Mesenchymal stem cell (in vitro differentiated cells and primary cell): Measurements from ENCODE around the gene C16orf86.

Experiments
- DNase-seq: peaks from one replicate; pipeline ENCODE4 v3.0.0-alpha.2; 2013
- H2AFZ ChIP-seq: one replicate; pipeline ENCODE4 v1.6.1; 2013; ENCODE audit warnings: low read depth, mild to moderate bottlenecking, control low read depth, inconsistent platforms, low read length, moderate library complexity
- H2AK5ac ChIP-seq: 2 replicates; pipeline ENCODE4 v1.6.1; 2013; ENCODE audit warnings: low read length, moderate library complexity, mild to moderate bottlenecking, inconsistent platforms; ENCODE audit not compliant: severe bottlenecking
- H2BK120ac ChIP-seq: one replicate; pipeline ENCODE4 v1.6.1; 2013; ENCODE audit warnings: low read depth, mild to moderate bottlenecking, inconsistent platforms, low read length, moderate library complexity
- H2BK12ac ChIP-seq, 2 experiments: one replicate each; pipeline ENCODE4 v1.6.1; 2013; ENCODE audit warnings: inconsistent platforms in 2 of 2, low read length in 2 of 2, mild to moderate bottlenecking in 2 of 2, moderate library complexity in 2 of 2, control low read depth in 1 of 2
- H2BK15ac ChIP-seq: one replicate; pipeline ENCODE4 v1.6.1; 2013; ENCODE audit warnings: mild to moderate bottlenecking, low read depth, inconsistent platforms; ENCODE audit not compliant: poor library complexity, severe bottlenecking
- H2BK5ac ChIP-seq: 2 replicates; pipeline ENCODE4 v1.6.1; 2013; ENCODE audit warnings: low read depth, mild to moderate bottlenecking, low read length, control low read depth, inconsistent platforms; ENCODE audit not compliant: poor library complexity, severe bottlenecking
- H3K14ac ChIP-seq, 2 experiments: one replicate each; pipeline ENCODE4 v1.6.1; 2013; ENCODE audit warnings: inconsistent platforms in 2 of 2, low read length in 2 of 2, control low read depth in 1 of 2, mild to moderate bottlenecking in 1 of 2, moderate library complexity in 1 of 2
- H3K18ac ChIP-seq, 2 experiments: one replicate each; pipeline ENCODE4 v1.6.1; 2013; ENCODE audit warnings: inconsistent platforms in 2 of 2, low read length in 2 of 2, control low read depth in 1 of 2, low read depth in 1 of 2, mild to moderate bottlenecking in 1 of 2
- H3K23ac ChIP-seq, 2 experiments: one replicate each; pipeline ENCODE4 v1.6.1; 2013; ENCODE audit warnings: inconsistent platforms in 2 of 2, low read length in 2 of 2, mild to moderate bottlenecking in 2 of 2, moderate library complexity in 2 of 2, control low read depth in 1 of 2
- H3K27ac ChIP-seq: 2 replicates; pipeline ENCODE4 v1.5.1; 2013; ENCODE audit warnings: mild to moderate bottlenecking, moderate library complexity, low read length, control low read depth, inconsistent platforms; ENCODE audit not compliant: poor library complexity, severe bottlenecking
- H3K27me3 ChIP-seq, 2 experiments: 2 replicates each; pipeline versions ENCODE4 v1.6.1 to v1.7.0; 2013; ENCODE audit warnings: low read length in 2 of 2, mild to moderate bottlenecking in 2 of 2, moderate library complexity in 2 of 2, control low read depth in 1 of 2, inconsistent platforms in 1 of 2; ENCODE audit not compliant: control insufficient read depth in 1 of 2, insufficient read depth in 1 of 2
- H3K36me3 ChIP-seq, 2 experiments: 2 replicates each; pipeline versions ENCODE4 v1.6.1 to v1.7.0; 2013; ENCODE audit warnings: low read length in 2 of 2, control low read depth in 1 of 2, inconsistent platforms in 1 of 2, low read depth in 1 of 2, mild to moderate bottlenecking in 1 of 2; ENCODE audit not compliant: insufficient read depth in 2 of 2, control insufficient read depth in 1 of 2
- H3K4ac ChIP-seq, 2 experiments: one replicate each; pipeline ENCODE4 v1.6.1; 2013; ENCODE audit warnings: inconsistent platforms in 2 of 2, low read length in 2 of 2, mild to moderate bottlenecking in 2 of 2, moderate library complexity in 2 of 2, control low read depth in 1 of 2, low read depth in 1 of 2
- H3K4me1 ChIP-seq: 2 replicates; pipeline ENCODE4 v1.6.1; 2013; ENCODE audit warnings: low read depth, low read length, control low read depth; ENCODE audit not compliant: control insufficient read depth, insufficient read depth
- H3K4me2 ChIP-seq: 2 replicates; pipeline ENCODE4 v1.6.1; 2013; ENCODE audit warnings: low read length, mild to moderate bottlenecking, inconsistent platforms; ENCODE audit not compliant: poor library complexity, severe bottlenecking
- H3K4me3 ChIP-seq, 2 experiments: 2 replicates each; pipeline versions ENCODE4 v1.5.1 to v1.7.0; 2013; ENCODE audit warnings: low read length in 2 of 2, mild to moderate bottlenecking in 2 of 2, control low read depth in 1 of 2, low read depth in 1 of 2; ENCODE audit not compliant: insufficient read depth in 1 of 2
- H3K79me1 ChIP-seq: replicated peaks from 2 replicates; pipeline ENCODE4 v1.6.1; 2013; ENCODE audit warnings: mild to moderate bottlenecking, control low read depth, low read length, inconsistent platforms; ENCODE audit not compliant: poor library complexity, severe bottlenecking
- H3K9ac ChIP-seq: 2 replicates; pipeline ENCODE4 v1.7.0; 2013; ENCODE audit warnings: mild to moderate bottlenecking, low read length, moderate library complexity
- H3K9me3 ChIP-seq: 2 replicates; pipeline ENCODE4 v1.7.0; 2013; ENCODE audit warnings: mild to moderate bottlenecking, low read length; ENCODE audit not compliant: control insufficient read depth
- H4K8ac ChIP-seq: one replicate; pipeline ENCODE4 v1.6.1; 2013; ENCODE audit warnings: inconsistent platforms, mild to moderate bottlenecking, low read length, moderate library complexity
- H4K91ac ChIP-seq: one replicate; pipeline ENCODE4 v1.6.1; 2013; ENCODE audit warnings: mild to moderate bottlenecking, low read length, inconsistent platforms
- WGBS: methylation state at CpG from one replicate; pipeline ENCODE4 v1.1.7; 2013; ENCODE audit warnings: mixed read lengths; 5-methylcytosine and 5-hydroxymethylcytosine counted together

Gene C16orf86

DNA sequence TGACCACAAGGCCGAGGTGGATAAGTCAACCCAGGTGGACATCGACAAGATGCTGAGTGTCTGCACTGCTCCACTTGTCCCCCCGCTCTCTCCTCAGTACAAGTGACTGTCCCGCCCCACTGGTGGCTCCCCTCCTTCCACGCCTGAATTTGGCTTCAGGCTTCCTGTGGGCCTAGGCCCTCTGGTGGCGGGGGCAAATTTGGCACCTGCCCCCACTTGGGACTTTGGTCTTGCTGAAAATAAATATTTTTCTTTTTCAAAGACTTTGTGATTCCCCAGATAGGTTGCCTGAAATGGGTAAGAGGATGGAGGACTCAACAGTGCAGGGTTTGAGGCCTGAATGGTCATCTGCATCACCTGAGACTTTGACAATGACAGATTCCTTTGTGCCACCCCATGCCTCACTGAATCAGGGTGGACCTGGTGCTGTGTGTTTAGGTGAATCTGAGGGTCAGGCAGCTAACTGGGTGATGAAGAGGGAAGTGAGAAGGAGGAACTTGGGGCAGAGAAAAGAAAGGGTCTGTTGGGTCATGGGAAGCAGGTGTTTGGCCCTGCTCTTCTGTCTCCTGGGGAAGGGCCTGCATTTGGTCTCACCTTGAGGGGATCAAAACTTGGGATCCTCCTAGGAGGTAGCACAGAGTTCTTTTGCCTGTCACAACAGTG, 2.0 kb downstream of the C16orf86 start:
- Histone ChIP-seq H3K79me1 (peaks cover 5% of the 10 kb centered on the region), H3K9me3 (no peaks in the 10 kb centered on the region), H4K8ac (no peak overlapping the region), H3K27me3 (no peaks in the 10 kb centered on the region), H3K14ac (no peak overlapping the region), H3K9ac (no peak overlapping the region), H3K23ac (no peak overlapping the region), H3K4me2 (no peak overlapping the region), H2BK5ac (no peak overlapping the region), H3K4me1 (peaks cover 32% of the 10 kb centered on the region), H3K4me3 (no peak overlapping the region), H2BK120ac (no peak overlapping the region), H3K4ac (no peak overlapping the region), H2BK15ac (no peak overlapping the region), H3K18ac (no peak overlapping the region), H2BK12ac (no peak overlapping the region), H2AFZ (no peak overlapping the region), H3K27ac (no peak overlapping the region), H3K36me3 (peaks cover 8 to 9% of the 10 kb centered on the region in 2 experiments), H4K91ac (no peak overlapping the region), H2AK5ac (no peak overlapping the region)
- DNase-seq: no peak
- 88% methylated on average over 6 of the region's 6 CpGs for WGBS

DNA sequence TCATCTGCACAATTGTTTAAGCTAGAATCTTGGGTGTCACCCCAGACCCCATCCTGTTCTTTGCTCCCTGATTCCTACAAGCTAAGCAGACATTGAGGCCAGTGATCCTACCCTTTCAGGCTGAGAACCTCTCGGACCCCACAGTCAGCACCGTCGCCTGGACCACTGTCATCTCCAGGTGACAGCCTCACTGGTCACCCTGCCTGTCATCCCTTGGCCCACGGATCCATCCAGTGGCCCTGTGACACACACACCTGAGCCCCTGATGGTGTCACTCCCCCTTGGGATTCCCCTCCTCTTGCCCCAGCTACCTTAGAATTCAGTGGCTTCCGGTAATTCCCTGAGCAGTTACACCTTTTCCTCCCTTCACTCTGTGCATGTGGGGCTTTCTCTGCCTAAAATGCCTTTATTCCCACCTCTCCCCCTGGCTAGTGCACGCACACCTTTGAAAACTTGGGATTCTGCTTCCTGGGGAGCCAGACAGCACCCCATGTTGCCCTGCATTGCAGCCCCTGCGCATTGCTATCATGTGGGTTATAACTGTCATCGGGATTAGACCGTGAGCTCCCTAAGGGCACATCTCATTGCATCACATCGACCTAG, 3.0 kb downstream of the C16orf86 start:
- H3K27me3 ChIP-seq: no peaks in the 10 kb centered on the region
- no peak overlapping the region for H2BK15ac ChIP-seq
- H3K27ac ChIP-seq: no peak overlapping the region
- H3K4ac ChIP-seq: no peak overlapping the region
- no peak overlapping the region for H3K4me3 ChIP-seq
- H2AFZ ChIP-seq: no peak overlapping the region
- no peak overlapping the region for H3K9ac ChIP-seq
- no peak overlapping the region for H3K18ac ChIP-seq
- peaks cover 40% of the 10 kb centered on the region for H3K4me1 ChIP-seq
- H4K8ac ChIP-seq: no peak overlapping the region
- H3K79me1 ChIP-seq: peaks cover 5% of the 10 kb centered on the region
- H3K4me2 ChIP-seq: no peak overlapping the region
- peaks cover 2 to 9% of the 10 kb centered on the region in 2 experiments for H3K36me3 ChIP-seq
- 92% methylated on average over 10 of the region's 10 CpGs for WGBS
- no peak overlapping the region for H2AK5ac ChIP-seq
- H2BK120ac ChIP-seq: no peak overlapping the region
- H4K91ac ChIP-seq: no peak overlapping the region
- no peak for DNase-seq
- H3K14ac ChIP-seq: no peak overlapping the region
- H2BK12ac ChIP-seq: no peak overlapping the region
- H2BK5ac ChIP-seq: no peak overlapping the region
- H3K23ac ChIP-seq: no peak overlapping the region
- H3K9me3 ChIP-seq: no peaks in the 10 kb centered on the region

DNA sequence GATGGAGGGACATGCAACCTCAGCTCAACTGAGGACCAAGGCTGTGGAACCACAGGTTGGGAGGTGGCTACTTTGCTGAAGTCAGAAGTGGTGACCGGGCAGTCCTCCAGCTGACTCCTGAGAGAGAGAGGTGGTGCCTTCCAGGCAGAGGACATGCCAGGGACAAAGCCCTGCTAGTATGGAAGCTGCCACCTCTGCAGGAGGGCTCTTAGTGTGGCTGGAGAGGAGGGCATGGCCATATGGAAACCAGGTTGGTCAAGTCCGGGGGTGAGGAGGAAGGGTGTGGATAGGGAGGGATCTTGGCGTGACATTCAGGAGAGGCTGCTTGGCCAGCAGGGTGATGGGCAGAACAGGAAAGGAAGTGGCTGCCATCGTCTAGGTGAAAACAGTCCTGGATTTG, 5.7 kb downstream of the C16orf86 start:
- Histone ChIP-seq H2BK120ac (no peak overlapping the region), H3K4me3 (no peak overlapping the region), H3K14ac (no peak overlapping the region), H2AK5ac (no peak overlapping the region), H4K8ac (no peak overlapping the region), H2AFZ (no peak overlapping the region), H2BK12ac (no peak overlapping the region), H3K27ac (no peak overlapping the region), H2BK15ac (no peak overlapping the region), H3K4me2 (no peak overlapping the region), H3K23ac (no peak overlapping the region), H3K9me3 (no peaks in the 10 kb centered on the region), H3K4me1 (peaks cover 31% of the 10 kb centered on the region), H3K4ac (no peak overlapping the region), H3K18ac (no peak overlapping the region), H2BK5ac (no peak overlapping the region), H4K91ac (no peak overlapping the region), H3K79me1 (peaks cover 2% of the 10 kb centered on the region), H3K9ac (no peak overlapping the region), H3K27me3 (no peaks in the 10 kb centered on the region), H3K36me3 (peaks cover 7 to 21% of the 10 kb centered on the region in 2 experiments)
- WGBS: 77% methylated on average over 4 of the region's 4 CpGs
- DNase-seq: no peak

DNA sequence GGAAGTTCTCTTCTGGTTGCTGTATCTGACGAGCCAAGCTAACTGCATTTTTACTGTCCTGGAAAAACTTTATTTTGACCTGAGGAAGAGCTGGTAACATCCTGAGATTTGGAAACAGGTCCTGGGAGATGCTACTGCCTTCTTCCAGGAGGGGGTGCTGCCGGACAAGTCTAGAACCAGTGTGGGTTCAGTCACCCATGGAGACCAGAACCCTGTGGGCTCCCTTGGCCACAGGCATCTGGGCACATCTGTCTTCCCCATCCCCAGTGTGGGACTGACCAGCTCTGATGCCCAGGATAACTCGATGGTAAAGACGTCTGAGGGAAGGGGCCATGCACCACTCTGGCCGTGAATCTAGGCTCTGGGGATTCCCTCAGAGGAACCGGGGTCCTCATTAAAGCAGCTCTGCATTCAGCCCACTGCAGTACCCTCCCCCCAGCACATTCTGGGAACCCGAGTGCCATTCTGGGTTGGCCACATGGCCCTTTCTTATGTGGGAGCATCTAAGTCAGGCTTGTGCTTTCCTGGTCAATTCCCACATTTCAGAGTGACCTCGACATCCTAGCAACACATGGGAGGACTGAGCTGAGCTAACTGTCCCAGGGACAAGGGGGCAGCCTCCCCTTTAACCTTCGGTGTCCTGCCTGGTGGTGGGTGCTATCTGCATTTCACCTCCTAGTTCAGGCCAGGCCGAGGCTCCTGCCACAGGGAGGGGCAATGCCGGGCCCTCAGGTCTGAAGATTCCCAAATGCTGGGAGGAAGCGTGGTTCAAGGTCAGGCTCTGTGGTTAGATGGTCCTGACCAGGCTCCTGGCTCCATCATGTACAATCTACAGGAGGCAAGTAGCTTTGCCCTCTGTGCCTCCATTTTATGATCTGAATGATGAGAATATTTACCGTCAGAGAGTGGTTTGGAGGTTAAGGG, 6.4 kb downstream of the C16orf86 start:
- no peak overlapping the region for H3K4me3 ChIP-seq
- H3K79me1 ChIP-seq: peaks cover 2% of the 10 kb centered on the region
- H3K27ac ChIP-seq: no peak overlapping the region
- no peaks in the 10 kb centered on the region for H3K27me3 ChIP-seq
- peak overlapping the region; percentile 50 for H2AK5ac ChIP-seq
- H4K91ac ChIP-seq: no peak overlapping the region
- no peak overlapping the region for H2BK5ac ChIP-seq
- H3K4me1 ChIP-seq: peaks cover 27% of the 10 kb centered on the region
- H2BK12ac ChIP-seq: peak overlapping the region in 1 of 2 experiments; percentile 31
- H3K4me2 ChIP-seq: no peak overlapping the region
- peak; percentile 76 for DNase-seq
- H2BK15ac ChIP-seq: peak overlapping the region; percentile 70
- H3K9me3 ChIP-seq: no peaks in the 10 kb centered on the region
- WGBS: 70% methylated on average over 12 of the region's 13 CpGs
- no peak overlapping the region for H2BK120ac ChIP-seq
- peak overlapping the region; percentile 38 for H3K9ac ChIP-seq
- no peak overlapping the region for H4K8ac ChIP-seq
- no peak overlapping the region for H2AFZ ChIP-seq
- H3K23ac ChIP-seq: no peak overlapping the region
- peak overlapping the region in 1 of 2 experiments; percentile 18 for H3K14ac ChIP-seq
- no peak overlapping the region for H3K4ac ChIP-seq
- no peak overlapping the region for H3K18ac ChIP-seq
- H3K36me3 ChIP-seq: peaks cover 14 to 25% of the 10 kb centered on the region in 2 experiments
